Hepatocyte (in vitro differentiated cells): Measurements from ENCODE around the gene GPR141.

Experiments
- EZH2 ChIP-seq: fragments of 200-600 bp; sonication (generic); IDR thresholded peaks from 2 replicates; pipeline ENCODE4 v1.6.1; 2016; ENCODE audit warnings: antibody characterized with exemption, mild to moderate bottlenecking, borderline replicate concordance
- TF ChIP-seq, protein P1 (sequence below): fragments of 200-600 bp; sonication (generic); IDR thresholded peaks from 2 replicates; pipeline ENCODE4 v1.5.1; 2016; ENCODE audit warnings: antibody characterized with exemption, mild to moderate bottlenecking; ENCODE audit not compliant: poor library complexity

- TF ChIP-seq, protein P1, sequence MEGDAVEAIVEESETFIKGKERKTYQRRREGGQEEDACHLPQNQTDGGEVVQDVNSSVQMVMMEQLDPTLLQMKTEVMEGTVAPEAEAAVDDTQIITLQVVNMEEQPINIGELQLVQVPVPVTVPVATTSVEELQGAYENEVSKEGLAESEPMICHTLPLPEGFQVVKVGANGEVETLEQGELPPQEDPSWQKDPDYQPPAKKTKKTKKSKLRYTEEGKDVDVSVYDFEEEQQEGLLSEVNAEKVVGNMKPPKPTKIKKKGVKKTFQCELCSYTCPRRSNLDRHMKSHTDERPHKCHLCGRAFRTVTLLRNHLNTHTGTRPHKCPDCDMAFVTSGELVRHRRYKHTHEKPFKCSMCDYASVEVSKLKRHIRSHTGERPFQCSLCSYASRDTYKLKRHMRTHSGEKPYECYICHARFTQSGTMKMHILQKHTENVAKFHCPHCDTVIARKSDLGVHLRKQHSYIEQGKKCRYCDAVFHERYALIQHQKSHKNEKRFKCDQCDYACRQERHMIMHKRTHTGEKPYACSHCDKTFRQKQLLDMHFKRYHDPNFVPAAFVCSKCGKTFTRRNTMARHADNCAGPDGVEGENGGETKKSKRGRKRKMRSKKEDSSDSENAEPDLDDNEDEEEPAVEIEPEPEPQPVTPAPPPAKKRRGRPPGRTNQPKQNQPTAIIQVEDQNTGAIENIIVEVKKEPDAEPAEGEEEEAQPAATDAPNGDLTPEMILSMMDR = no peak
- no peak for TF ChIP-seq EZH2
Observed at GRCh38 chr7:37660614-37661013, 23.0 kb upstream of the GPR141 start.
